Skin of body (tissue), 2 donors: ENCODE measurements around the gene TRPM5. TPM values are rescaled to one million over a fixed set of nuclear protein-coding genes. Genes with fewer than 3 reads are reported as not detected.

Source experiments
- DNase-seq: peaks from one replicate; lab custom pipeline; 2025; lab: John Stamatoyannopoulos, UW
- total RNA-seq: library from RNA; depleted of rRNA; stranded (reverse); fragments of >200 nt; gene quantifications from one replicate; pipeline ENCODE4 v1.2.3, GENCODE V29; 2014

TRPM5 gene
- total RNA-seq, 1 donor from 2014 or later, result under 0.01 TPM

DNA sequence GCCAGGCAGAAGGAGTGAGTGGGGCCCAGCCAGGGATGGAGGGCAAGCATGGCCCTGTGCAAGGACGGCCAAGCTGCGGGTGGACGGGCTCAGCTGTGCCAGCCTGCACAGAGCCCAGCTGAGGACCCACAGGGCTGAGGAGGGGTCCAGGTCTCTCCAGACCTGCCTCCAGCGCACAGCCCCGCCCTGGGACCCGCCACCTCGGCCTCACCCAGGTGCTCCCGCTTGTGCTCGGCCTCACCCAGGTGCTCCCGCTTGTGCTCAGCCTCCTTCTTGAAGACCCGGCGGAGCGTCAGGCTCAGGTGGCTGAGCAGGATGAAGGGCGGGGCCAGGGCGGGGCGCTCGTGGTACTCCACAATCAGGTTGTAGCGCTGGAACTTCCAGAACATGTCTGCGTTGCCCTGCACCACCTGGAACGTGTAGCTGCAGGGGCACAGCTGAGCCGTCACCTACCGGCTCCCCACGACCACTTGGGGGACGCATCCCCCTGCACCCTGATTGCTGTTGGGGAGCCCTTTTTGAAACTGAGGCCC lies 37.4 kb downstream of the TRPM5 start:
- no peak for DNase-seq

GRCh38 chr11:2406451-2406850 lies 37.9 kb downstream of the TRPM5 start:
- no peak for DNase-seq

GRCh38 chr11:2404735-2405196 lies 39.5 kb downstream of the TRPM5 start:
- no peak for DNase-seq

DNA sequence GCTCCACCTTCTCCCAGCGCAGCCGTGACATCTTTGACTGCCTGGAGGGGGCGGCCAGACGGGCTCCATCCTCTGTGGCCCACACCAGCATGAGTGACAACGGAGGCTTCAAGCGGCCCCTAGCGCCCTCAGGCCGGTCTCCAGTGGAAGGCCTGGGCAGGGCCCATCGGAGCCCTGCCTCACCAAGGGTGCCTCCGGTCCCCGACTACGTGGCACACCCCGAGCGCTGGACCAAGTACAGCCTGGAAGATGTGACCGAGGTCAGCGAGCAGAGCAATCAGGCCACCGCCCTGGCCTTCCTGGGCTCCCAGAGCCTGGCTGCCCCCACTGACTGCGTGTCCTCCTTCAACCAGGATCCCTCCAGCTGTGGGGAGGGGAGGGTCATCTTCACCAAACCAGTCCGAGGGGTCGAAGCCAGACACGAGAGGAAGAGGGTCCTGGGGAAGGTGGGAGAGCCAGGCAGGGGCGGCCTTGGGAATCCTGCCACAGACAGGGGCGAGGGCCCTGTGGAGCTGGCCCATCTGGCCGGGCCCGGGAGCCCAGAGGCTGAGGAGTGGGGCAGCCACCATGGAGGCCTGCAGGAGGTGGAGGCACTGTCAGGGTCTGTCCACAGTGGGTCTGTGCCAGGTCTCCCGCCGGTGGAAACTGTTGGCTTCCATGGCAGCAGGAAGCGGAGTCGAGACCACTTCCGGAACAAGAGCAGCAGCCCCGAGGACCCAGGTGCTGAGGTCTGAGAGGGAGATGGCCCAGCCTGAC lies 41.2 kb downstream of the TRPM5 start:
- no peak for DNase-seq

- no peak for DNase-seq
Observed at GRCh38 chr11:2402106-2402505, 42.2 kb downstream of the TRPM5 start.

GRCh38 chr11:2401436-2401984 lies 42.8 kb downstream of the TRPM5 start:
- no peak for DNase-seq

- DNase-seq, result no peak
Observed at GRCh38 chr11:2400762-2401435, 43.4 kb downstream of the TRPM5 start.

DNA sequence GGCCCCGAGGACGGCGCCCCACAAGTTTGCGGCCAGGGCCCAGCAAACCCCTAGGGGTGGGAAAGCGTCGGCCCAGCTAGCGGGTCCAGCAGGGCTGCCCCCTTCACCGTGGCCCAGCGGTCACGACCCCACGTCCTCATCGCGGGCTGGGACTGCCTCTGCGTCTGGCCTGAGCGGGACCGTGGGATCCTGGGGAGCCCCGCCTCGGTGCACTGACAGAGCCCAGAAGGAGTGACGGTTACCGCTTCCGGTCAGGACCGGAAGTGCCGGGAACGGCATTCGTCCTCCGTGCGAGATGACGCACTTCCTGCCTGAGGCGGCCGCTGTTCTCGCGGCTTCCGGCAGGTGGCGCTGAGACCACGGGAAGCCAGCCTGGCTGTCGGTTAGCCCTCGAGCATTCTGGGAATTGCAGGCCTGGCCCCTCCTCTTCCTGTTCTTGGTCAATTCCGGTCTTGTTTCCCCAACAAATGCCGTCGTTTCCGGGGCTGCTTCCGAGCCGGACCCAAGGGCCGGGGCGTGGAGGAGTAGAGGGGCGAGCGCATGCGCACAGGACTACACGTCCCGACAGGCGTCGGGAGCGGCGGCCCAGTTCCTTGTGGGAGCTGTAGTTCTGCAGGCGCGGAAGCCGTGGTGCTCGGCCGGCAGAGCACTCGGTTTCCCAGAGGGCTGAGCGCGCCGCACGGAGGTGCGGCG lies 44.1 kb downstream of the TRPM5 start, which contains the start of gene TSSC4:
Gene TSSC4, plus strand, starts transcription at position 682 of the 693 bp plus-strand sequence. CDS start 1,884 bp downstream, outside the sequence.
- DNase-seq, result peak; percentile 100

DNA sequence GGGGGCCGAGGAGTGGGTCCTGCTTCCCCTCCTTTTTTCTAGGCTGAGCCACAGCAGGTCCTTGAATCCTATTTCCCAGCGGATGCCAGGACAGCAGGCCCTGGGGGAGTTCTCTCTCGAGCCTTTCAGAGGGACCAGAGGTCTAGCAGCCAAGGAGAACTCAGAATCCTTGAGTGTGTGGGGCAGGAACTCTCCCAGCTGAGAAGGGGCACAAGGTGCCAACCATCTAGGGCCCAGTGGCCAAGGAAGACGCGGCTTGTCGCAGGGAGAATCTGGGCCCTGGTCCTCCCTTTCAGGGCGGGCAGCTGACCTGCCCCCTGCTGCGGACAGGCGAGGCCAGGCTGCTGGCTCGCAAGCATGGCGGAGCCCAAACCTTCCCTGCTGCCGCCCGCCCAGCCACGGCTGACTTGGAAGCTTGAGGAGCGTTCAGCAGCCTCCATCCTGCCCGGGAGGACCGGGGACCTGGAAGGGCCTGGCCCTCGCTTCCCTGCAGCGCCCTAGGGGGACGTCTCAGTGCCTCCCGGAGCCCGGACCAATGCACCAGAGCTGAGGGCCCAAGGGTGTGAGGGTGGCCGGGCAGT lies 44.7 kb downstream of the TRPM5 start:
- DNase-seq, result peak; percentile 37

DNA sequence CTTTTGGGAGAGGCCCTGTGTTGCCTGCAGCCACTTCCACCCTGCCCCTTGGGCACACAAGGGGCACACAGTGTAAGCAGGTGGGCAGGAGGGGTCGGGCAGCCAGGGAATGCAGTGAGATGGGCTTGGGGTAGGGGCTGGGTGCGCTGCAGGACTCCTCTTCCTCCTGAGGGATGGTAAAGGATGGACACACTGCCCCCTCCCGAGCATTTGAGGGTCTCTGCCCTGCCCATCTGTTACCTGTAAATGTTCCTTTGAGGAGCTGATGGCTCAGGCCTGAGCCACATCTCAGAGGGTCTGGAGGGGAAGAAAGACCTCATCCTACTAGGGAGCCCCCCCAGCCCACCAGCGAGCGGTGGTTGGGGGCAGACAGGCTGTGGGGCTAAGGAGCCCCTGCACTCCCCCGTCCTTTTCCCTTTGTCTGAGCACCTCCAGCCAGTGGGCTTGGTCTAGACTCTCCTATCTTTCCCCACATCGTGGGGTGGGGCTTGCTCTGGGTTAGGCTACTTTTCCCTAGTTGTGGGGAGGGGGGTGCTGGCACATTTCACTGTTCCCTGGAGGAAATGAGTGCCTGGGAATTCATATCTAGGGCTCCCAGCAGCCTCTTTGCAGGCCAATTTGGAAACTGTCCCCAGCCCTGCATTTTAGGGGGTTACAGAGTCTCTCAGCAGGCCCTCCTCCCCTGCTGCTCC lies 45.5 kb downstream of the TRPM5 start:
- DNase-seq, result no peak

GRCh38 chr11:2397005-2397404 lies 47.3 kb downstream of the TRPM5 start:
- DNase-seq, result no peak

GRCh38 chr11:2396471-2396870 lies 47.8 kb downstream of the TRPM5 start:
- no peak for DNase-seq

- DNase-seq, result no peak
Observed at GRCh38 chr11:2395856-2396255, 48.5 kb downstream of the TRPM5 start.

- no peak for DNase-seq
Observed at GRCh38 chr11:2395211-2395730, 49.0 kb downstream of the TRPM5 start.

- DNase-seq, result no peak
Observed at GRCh38 chr11:2394818-2395105, 49.6 kb downstream of the TRPM5 start.

Other genes starting within 250 kb of the TRPM5 start
- 1.7 TPM for gene ASCL2, start 173.9 kb downstream of the TRPM5 start, total RNA-seq
- 2.0 TPM for gene C11orf21, start 142.6 kb downstream of the TRPM5 start, total RNA-seq
- 1.2 TPM for gene TSPAN32, start 142.5 kb downstream of the TRPM5 start, total RNA-seq
- gene CD81, start 67.2 kb downstream of the TRPM5 start, total RNA-seq, result 299 TPM
- gene TSSC4, start 43.8 kb downstream of the TRPM5 start, total RNA-seq, result 18.1 TPM
- 1.3 TPM for gene KCNQ1, start 494 bp upstream of the TRPM5 start, total RNA-seq